Activated CD8-positive, alpha-beta memory T cell treated with anti-CD3 and anti-CD28 coated beads, Interleukin-2, amount 50 U/mL, for 48 hours (primary cell): ENCODE measurements around the gene A2ML1.
"Not testable (repeated sequence)": the region's sequence is repeated elsewhere in the genome, so short reads cannot be mapped to it uniquely, and the experiment has no call there.

ENCODE experiments used
- DNase-seq: peaks from one replicate; pipeline ENCODE4 v3.0.0-alpha.2; 2020

A2ML1 gene

GRCh38 chr12:8911606-8912268, 89.3 kb downstream of the A2ML1 start:
- no peak for DNase-seq

- DNase-seq = no peak
Measured at GRCh38 chr12:8912914-8913313, 90.5 kb downstream of the A2ML1 start.

GRCh38 chr12:8913702-8914032, 91.2 kb downstream of the A2ML1 start:
- no peak for DNase-seq

- DNase-seq = peak; percentile 82
Measured at GRCh38 chr12:8914033-8914715, 91.8 kb downstream of the A2ML1 start, which contains the start of gene PHC1. Gene PHC1, plus strand, starts transcription at chr12:8914509. Its CDS starts 3,169 bp downstream, at chr12:8917678.

GRCh38 chr12:8914716-8915526, 92.5 kb downstream of the A2ML1 start:
- DNase-seq = peak; percentile 78

- DNase-seq = no peak
Measured at GRCh38 chr12:8916154-8916553, 93.7 kb downstream of the A2ML1 start.

- DNase-seq = no peak
Measured at GRCh38 chr12:8917031-8917430, 94.6 kb downstream of the A2ML1 start.

GRCh38 chr12:8917751-8918150, 95.3 kb downstream of the A2ML1 start:
- no peak for DNase-seq

- DNase-seq = not testable (repeated sequence)
Measured at GRCh38 chr12:8919643-8920042, 97.2 kb downstream of the A2ML1 start.

GRCh38 chr12:8922544-8922943, 100.1 kb downstream of the A2ML1 start:
- no peak for DNase-seq
